ENCODE results near the gene MCTP1. TPM values are rescaled to one million over a fixed set of nuclear protein-coding genes. Genes with fewer than 3 reads are reported as not detected.

The MCTP1 gene
- polyA plus RNA-seq, 3 donors: 34.4 to 72.9 (median 55.5) TPM

DNA sequence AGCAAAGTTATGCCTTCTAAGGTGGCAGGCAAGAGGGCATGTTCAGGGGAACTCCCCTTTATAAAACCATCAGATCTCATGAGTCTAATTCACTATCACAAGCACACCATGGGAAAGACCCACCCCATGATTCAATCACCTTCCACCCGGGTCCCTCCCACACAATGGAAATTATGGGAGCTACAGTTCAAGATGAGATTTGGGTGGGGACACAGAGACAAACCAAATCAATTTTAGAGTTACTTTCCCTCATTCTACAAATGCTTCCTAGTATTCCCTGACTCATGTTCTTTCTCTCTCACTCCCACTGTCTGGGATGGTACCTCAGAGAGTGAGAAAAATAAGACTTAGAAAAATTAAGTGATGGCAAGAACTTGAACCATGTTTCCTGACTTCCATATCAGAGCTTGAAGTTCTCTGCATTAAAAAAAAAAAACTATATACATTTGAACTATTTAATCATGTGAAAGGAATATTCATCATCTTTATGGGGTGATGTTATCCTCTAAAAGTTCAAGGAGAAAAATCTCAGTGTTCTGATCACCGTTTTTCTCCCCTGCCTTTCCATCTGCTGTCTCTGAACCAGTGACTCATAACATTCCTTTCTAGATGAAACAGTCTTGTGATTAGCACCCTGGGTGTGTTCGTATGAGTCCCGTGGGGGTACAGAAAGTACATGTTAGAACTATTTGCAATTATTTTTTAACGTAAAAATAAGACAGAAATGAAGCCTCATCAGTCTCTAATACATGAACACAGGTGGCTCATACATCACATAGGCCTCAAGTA is 383.5 kb downstream of the MCTP1 start:
- no peaks in the 10 kb centered on the region for H3K9me3 ChIP-seq (replicated peaks in 1 of 2; ENCODE audit: control insufficient read depth in 1 of 2, insufficient read depth in 1 of 2, low read length in 2 of 2)
- no peak overlapping the region for H3K9ac ChIP-seq (ENCODE audit: insufficient read depth, low read length, poor library complexity, severe bottlenecking)
- peaks cover 33 to 36% of the 10 kb centered on the region in 2 donors for H3K36me3 Mint-ChIP-seq
- no peaks in the 10 kb centered on the region for H4K20me1 ChIP-seq (ENCODE audit: insufficient read depth, low read length)
- intact Hi-C loops (cut with micrococcal nuclease): no loop called here
- H3K27me3 ChIP-seq (ENCODE audit: control insufficient read depth in 2 of 2, insufficient read depth in 2 of 2, low read length in 2 of 2): no peaks in the 10 kb centered on the region
- no peaks in the 10 kb centered on the region for H3K27me3 Mint-ChIP-seq (ENCODE audit: low read depth in 3 of 3)
- H3K4me3 Mint-ChIP-seq: no peak overlapping the region
- H3K79me2 ChIP-seq (ENCODE audit: insufficient read depth, low read length): no peaks in the 10 kb centered on the region
- TF ChIP-seq, protein P1, sequence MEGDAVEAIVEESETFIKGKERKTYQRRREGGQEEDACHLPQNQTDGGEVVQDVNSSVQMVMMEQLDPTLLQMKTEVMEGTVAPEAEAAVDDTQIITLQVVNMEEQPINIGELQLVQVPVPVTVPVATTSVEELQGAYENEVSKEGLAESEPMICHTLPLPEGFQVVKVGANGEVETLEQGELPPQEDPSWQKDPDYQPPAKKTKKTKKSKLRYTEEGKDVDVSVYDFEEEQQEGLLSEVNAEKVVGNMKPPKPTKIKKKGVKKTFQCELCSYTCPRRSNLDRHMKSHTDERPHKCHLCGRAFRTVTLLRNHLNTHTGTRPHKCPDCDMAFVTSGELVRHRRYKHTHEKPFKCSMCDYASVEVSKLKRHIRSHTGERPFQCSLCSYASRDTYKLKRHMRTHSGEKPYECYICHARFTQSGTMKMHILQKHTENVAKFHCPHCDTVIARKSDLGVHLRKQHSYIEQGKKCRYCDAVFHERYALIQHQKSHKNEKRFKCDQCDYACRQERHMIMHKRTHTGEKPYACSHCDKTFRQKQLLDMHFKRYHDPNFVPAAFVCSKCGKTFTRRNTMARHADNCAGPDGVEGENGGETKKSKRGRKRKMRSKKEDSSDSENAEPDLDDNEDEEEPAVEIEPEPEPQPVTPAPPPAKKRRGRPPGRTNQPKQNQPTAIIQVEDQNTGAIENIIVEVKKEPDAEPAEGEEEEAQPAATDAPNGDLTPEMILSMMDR (IDR thresholded peaks at IDR 0.05): no peak
- peaks cover 0 to 2% (median 0%) of the 10 kb centered on the region in 7 donors for H3K9me3 Mint-ChIP-seq
- DNase-seq: no peak
- no peak overlapping the region for H3K4me2 ChIP-seq (replicated peaks; ENCODE audit: extremely low read depth, low read length, poor library complexity, severe bottlenecking)
- peak overlapping the region in 1 of 7 donors; percentile 9 for H3K27ac Mint-ChIP-seq
- H3K4me1 Mint-ChIP-seq: no peaks in the 10 kb centered on the region
- H3K36me3 ChIP-seq (replicated peaks in 1 of 2; ENCODE audit: control insufficient read depth in 1 of 2, insufficient read depth in 2 of 2, low read length in 2 of 2): peaks cover 40 to 88% of the 10 kb centered on the region in 2 donors
- WGBS (ENCODE audit: insufficient coverage): no CpG with 5 or more reads among the region's 5 CpGs
- H2AFZ ChIP-seq (ENCODE audit: insufficient read depth, low read depth, low read length, poor library complexity, severe bottlenecking): no peak overlapping the region
- no peak overlapping the region for H3K4me3 ChIP-seq (replicated peaks in 1 of 3; ENCODE audit: low read depth in 2 of 3, low read length in 3 of 3)
- H3K4me1 ChIP-seq (ENCODE audit: control insufficient read depth in 1 of 2, insufficient read depth in 2 of 2, low read length in 2 of 2): no peaks in the 10 kb centered on the region
- H3K27ac ChIP-seq (ENCODE audit: low read depth in 1 of 2, low read length in 2 of 2): no peak overlapping the region

DNA sequence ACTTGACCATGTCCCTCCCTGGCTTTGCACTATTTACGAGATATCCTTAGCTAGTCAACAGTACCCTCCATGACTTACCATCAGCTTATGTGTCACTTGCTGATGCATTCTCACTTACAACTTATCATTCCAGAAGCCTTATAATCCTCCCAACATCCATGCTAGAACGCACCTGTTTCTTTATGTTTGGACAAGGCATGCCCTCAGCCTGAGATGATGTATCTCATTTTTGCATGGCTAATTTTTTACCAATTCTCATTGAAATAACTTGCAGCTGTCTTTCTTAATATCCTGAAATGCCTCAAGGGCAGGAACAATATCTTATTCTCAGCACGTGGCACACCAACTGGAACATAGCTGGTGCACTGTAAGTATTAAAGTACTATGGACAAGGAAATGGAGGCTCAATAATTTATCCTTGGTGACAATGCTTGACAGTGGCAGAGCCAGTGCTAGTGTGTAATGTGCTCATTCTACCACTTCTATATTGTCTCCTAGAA is 384.8 kb downstream of the MCTP1 start:
- Histone ChIP-seq H2AFZ (ENCODE audit: insufficient read depth, low read depth, low read length, poor library complexity, severe bottlenecking) (no peak overlapping the region), H3K9ac (ENCODE audit: insufficient read depth, low read length, poor library complexity, severe bottlenecking) (no peak overlapping the region), H3K27ac (ENCODE audit: low read depth in 1 of 2, low read length in 2 of 2) (no peak overlapping the region), H3K9me3 (replicated peaks in 1 of 2; ENCODE audit: control insufficient read depth in 1 of 2, insufficient read depth in 1 of 2, low read length in 2 of 2) (no peaks in the 10 kb centered on the region), H4K20me1 (ENCODE audit: insufficient read depth, low read length) (no peaks in the 10 kb centered on the region), H3K27me3 (ENCODE audit: control insufficient read depth in 2 of 2, insufficient read depth in 2 of 2, low read length in 2 of 2) (no peaks in the 10 kb centered on the region), H3K4me1 (ENCODE audit: control insufficient read depth in 1 of 2, insufficient read depth in 2 of 2, low read length in 2 of 2) (no peaks in the 10 kb centered on the region), H3K79me2 (ENCODE audit: insufficient read depth, low read length) (no peaks in the 10 kb centered on the region), H3K4me2 (replicated peaks; ENCODE audit: extremely low read depth, low read length, poor library complexity, severe bottlenecking) (no peak overlapping the region), H3K4me3 (replicated peaks in 1 of 3; ENCODE audit: low read depth in 2 of 3, low read length in 3 of 3) (no peak overlapping the region), H3K36me3 (replicated peaks in 1 of 2; ENCODE audit: control insufficient read depth in 1 of 2, insufficient read depth in 2 of 2, low read length in 2 of 2) (peaks cover 27 to 88% of the 10 kb centered on the region in 2 donors)
- Mint-ChIP-seq H3K27me3 (ENCODE audit: low read depth in 3 of 3) (no peaks in the 10 kb centered on the region), H3K36me3 (peaks cover 39 to 41% of the 10 kb centered on the region in 2 donors), H3K4me3 (no peak overlapping the region), H3K4me1 (no peaks in the 10 kb centered on the region), H3K9me3 (peaks cover 0 to 2% (median 0%) of the 10 kb centered on the region in 7 donors), H3K27ac (no peak overlapping the region)
- intact Hi-C loops (cut with micrococcal nuclease): no loop called here
- 92% methylated on average over 3 of the region's 3 CpGs for WGBS (ENCODE audit: insufficient coverage)
- no peak for DNase-seq
- TF ChIP-seq, protein P1 (IDR thresholded peaks at IDR 0.05): no peak
